ELF-1 (cell line): Measurements from ENCODE around the gene GLDN.

Experiments used
- DNase-seq: peaks from one replicate; pipeline ENCODE4 v3.0.0-alpha.2; 2016; ENCODE audit warnings: low read depth, low spot score

Gene GLDN

GRCh38 chr15:51356147-51356546 lies 14.7 kb downstream of the GLDN start:
- no peak for DNase-seq

- no peak for DNase-seq
Measured at GRCh38 chr15:51356983-51357382, 15.5 kb downstream of the GLDN start.

- no peak for DNase-seq
Measured at GRCh38 chr15:51359981-51360380, 18.5 kb downstream of the GLDN start.

GRCh38 chr15:51363383-51363782 lies 21.9 kb downstream of the GLDN start:
- no peak for DNase-seq

- DNase-seq: no peak
Measured at GRCh38 chr15:51365417-51365816, 24.0 kb downstream of the GLDN start.

GRCh38 chr15:51366071-51366470 lies 24.6 kb downstream of the GLDN start:
- no peak for DNase-seq

GRCh38 chr15:51366920-51367319 lies 25.5 kb downstream of the GLDN start:
- no peak for DNase-seq

- DNase-seq: no peak
Measured at GRCh38 chr15:51367322-51367976, 26.0 kb downstream of the GLDN start.

GRCh38 chr15:51368307-51368706 lies 26.9 kb downstream of the GLDN start:
- no peak for DNase-seq

GRCh38 chr15:51368751-51369450 lies 27.4 kb downstream of the GLDN start:
- no peak for DNase-seq

- no peak for DNase-seq
Measured at GRCh38 chr15:51369451-51369761, 28.0 kb downstream of the GLDN start.

- DNase-seq: no peak
Measured at GRCh38 chr15:51371266-51371665, 29.8 kb downstream of the GLDN start.

- no peak for DNase-seq
Measured at GRCh38 chr15:51374131-51374530, 32.7 kb downstream of the GLDN start.

- no peak for DNase-seq
Measured at GRCh38 chr15:51375966-51376640, 34.6 kb downstream of the GLDN start.

GRCh38 chr15:51377038-51377786 lies 35.8 kb downstream of the GLDN start:
- DNase-seq: no peak

GRCh38 chr15:51378406-51378805 lies 37.0 kb downstream of the GLDN start:
- no peak for DNase-seq

GRCh38 chr15:51379390-51379789 lies 37.9 kb downstream of the GLDN start:
- no peak for DNase-seq

- DNase-seq: peak; percentile 76
Measured at GRCh38 chr15:51380999-51381806, 39.7 kb downstream of the GLDN start.

- DNase-seq: peak; percentile 67
Measured at GRCh38 chr15:51382787-51383186, 41.3 kb downstream of the GLDN start.

- DNase-seq: no peak
Measured at GRCh38 chr15:51386029-51386428, 44.6 kb downstream of the GLDN start.

- no peak for DNase-seq
Measured at GRCh38 chr15:51386486-51386885, 45.0 kb downstream of the GLDN start.
